HCEC 1CT (cell line): Measurements from ENCODE around the gene AGAP1.
A peak's percentile ranks its signal among the peaks of the same experiment; 100 is the strongest.

ENCODE experiments used
- DNase-seq: peaks from one replicate; pipeline ENCODE4 v3.0.0-alpha.2; 2017

The AGAP1 gene

DNA sequence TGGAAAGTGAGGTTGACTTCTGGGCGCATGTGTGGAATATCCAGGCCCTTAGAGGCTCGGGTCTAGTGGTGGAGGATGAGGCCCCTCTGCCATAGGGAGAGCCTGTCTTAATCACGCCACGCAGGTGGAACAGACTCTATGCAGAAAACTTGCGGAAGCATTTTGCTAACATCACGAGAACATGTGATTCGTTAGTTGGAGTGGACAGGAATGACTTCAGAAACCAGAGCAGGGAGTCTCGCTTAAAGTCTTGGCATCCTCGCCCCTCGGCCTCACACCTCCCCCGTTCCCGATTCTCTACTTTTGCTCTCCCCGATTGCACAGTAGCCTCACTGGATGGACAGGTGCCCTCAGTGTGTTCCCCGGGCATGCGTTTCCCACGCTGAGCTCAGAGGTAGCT is 340.9 kb downstream of the AGAP1 start:
- no peak for DNase-seq

DNA sequence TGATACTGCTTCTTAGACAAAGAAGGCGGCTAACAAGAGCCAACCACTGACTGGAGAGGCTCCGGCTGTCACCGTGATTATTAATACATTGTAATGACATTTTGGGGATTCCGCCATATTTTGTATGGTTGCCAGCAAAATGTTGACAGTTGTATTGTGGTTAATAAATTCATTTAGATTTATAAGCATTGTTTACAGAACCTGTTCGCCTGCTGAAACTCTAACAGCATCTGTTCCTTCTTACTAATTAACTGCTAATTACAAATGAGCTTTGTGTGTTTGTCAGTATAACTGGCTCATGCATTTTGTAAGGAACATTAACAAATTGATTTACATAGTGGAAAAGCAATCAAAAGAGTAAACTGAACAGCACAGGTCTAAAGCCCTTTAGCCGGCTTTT is 342.0 kb downstream of the AGAP1 start:
- no peak for DNase-seq

DNA sequence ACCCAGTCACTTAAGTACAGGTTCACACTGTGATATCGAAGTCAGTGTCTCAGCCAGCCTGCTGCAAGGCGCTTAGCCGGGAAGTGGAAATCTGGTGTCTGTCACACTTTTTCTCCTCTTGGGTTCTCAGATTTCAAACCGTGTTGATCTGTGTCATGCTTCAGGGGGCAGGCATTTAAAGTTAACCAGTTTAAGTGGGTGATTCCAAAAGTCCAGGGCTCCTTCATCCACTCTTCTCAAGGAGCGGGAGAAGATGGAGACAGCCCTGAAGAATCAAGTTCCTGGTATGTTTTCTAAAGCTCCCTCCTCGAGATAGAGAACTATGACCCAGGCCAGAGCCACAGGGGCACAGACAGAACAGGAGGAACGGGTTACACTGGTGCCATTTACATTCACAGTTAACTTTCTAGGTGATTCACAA is 342.7 kb downstream of the AGAP1 start:
- DNase-seq: no peak

DNA sequence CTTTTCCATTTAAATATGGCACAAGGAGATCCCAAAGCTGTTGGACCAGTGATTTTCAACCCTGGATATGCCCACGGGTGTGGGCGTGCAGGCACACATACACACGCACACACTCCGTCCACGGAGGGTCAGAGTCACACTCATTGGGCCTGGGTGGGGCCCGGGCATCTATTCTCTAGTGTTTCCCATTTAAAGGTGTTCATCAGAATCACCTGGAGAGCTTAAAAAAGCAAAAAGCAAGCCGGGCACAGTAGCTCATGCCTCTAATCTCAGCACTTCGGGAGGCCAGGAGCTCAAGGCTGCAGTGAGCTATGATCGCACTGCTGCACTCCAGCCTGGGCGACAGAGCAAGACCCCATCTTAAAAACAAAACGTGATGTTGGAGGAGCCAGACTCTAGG is 345.4 kb downstream of the AGAP1 start:
- no peak for DNase-seq

DNA sequence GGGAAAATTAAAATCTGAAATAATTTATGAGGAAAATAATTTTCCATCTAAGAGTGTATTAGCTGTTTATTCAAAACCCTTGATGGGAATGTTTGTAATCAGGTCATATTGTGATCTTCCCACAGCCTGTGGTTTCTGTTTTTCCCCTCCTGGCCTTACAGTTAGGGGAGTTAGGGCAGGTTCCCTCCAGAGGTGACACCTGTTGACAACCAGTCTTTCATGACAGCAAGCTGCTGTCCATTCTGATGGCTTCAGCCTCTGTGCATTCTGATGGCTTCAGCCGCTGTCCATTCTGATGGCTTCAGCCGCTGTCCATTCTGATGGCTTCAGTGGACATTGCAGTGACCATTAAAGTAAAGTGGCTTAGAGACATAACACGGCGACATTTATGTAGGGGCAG is 346.1 kb downstream of the AGAP1 start:
- DNase-seq: no peak

DNA sequence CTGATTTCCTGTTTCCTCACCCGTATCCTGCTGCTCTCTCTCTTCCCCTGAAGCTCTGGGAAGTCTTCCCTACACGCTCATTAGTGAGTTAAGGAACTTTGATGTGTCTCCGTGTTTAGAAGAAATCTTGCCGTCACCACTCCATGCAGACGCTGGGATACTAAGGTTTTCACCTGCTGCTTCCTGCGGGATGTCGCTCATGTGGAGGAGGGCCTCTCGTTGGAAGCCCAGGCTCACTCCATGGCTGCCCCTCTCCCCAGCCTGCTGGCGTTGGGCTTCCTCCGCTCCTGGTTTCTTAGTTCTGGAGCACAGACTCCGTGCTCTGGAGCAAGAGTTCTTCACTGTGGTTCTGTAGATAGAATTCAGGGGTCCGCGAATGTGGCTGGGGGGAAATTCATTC is 348.0 kb downstream of the AGAP1 start:
- no peak for DNase-seq

DNA sequence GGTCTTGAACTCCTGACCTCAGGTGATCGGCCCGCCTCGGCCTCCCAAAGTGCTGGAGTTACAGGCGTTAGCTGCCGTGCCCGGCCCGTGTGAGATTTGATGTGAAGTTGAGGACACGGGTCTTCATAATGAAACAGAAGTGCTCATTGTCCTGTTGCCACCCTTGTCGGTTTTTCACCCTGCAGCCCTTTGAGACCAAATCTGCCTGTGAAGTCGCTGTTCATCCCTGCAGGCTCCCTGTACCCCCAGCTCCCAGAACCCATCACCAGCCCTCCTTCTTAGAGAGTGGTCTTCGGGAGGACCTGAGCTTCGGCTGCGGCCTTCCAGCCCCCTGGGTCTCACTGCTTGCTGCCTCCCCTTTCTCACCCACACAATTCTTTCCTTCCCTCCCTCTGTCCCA is 349.1 kb downstream of the AGAP1 start:
- DNase-seq: no peak

DNA sequence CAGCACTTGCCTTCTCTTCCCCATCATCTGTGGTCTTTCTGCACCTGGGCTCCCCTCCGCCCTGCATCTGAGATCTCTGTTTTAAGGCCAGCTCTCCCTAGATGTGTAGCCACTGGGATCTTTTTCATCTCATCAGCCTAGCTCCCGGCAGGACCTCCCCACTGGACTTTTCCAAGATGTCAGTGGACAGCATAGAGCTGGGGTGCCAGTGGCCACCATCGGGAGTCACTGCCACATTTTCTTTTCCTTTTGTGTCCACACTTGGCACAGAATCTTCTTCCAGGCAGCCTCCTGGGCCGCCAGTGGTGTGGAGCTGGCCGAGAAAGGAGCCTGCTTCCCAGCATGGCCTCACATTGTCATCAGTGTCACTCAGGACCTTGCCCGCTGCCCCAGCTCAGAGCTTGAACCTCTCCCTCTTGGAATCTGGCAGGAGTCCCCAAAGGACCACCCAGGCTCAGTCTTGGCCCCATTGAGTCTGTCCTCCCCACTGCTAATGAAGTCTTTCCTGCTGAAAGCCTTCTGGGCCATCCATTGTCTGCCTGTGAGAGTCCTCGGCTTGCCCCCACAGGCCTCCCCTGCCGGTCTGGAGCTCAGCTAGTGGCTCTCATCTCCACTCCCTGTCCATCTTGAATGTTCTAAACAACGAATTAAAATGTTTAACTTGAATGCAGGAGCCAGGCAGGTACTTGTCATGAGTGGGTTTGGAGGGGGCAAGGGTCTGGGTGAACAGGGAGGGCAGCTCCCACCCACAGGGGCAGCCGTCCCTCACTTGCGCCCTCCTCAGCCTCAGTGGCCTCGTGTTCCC is 349.9 kb downstream of the AGAP1 start:
- no peak for DNase-seq

DNA sequence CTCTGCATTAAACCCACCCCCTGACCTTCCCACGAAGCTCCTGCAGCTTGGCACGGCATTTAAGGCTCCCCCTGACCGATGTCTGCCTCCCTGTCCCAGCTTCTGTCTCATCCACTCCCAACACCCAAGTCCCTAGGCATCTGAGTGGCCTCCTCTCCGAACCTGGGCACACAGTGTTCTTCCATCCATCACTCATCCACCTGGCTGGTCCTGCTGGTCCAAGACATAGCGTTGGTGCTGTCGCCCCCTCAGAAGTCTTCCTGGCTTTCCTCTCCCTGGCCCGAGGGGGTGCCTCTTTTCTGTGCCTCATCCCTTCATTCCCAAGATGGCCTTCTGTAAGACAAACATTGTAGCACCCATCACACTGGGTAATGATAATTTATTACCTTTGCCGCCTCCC is 350.7 kb downstream of the AGAP1 start:
- no peak for DNase-seq

DNA sequence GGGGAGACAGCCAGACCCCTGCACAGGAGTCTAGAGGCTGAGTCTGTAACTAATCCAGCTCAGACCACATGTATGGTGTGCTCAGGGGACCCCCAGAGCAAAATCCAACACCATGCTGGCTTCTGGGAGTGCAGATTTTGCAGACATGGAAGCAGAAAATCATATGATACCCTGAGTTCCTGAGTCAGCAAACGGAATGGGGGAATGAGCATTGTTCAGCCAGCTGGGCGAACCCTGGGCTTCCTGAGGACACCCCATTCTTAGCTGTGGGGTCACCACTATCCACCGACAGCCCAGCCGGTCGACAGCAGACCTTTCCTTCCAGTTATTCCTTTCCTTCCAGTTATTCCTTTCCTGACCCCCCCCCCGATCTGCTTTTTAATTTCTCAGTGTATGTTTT is 351.4 kb downstream of the AGAP1 start:
- DNase-seq: no peak

DNA sequence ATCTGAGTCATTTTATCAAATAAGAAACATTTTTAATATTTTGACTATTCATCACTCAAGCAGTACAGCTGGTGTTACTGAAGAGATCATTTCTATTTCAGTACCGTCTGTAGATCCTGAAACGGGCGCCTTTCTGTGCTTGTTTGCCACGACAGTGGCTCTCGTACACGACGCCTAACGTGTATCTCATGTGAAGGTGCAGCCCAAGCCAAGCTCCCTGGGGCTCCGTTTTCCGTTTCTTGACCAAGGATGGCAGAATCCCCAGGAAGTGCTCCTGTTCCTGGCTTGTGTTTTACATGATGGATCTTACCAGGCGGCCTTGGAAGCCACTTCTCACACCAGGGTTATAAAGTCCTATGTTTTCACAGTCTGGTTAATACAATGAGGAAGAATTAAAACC is 353.7 kb downstream of the AGAP1 start:
- DNase-seq: no peak

DNA sequence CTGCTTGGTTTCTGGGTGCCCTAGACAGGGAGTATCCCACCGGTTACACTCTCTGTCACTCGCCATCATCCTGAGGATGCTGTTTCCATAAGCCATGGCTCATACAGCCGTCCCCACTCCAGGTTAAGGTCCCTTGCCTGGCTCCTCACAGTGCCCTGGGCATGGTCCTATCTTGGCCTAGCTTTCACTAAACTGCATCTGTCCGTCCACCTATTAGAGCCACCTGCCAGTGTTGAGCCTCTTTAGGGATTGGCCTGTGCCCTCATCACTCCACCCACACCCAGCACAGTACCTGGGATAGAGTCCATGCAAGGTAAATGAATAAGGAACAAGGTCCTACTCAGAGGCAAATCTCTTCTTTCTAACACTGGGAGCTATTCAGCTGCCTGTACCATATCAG is 354.2 kb downstream of the AGAP1 start:
- no peak for DNase-seq

DNA sequence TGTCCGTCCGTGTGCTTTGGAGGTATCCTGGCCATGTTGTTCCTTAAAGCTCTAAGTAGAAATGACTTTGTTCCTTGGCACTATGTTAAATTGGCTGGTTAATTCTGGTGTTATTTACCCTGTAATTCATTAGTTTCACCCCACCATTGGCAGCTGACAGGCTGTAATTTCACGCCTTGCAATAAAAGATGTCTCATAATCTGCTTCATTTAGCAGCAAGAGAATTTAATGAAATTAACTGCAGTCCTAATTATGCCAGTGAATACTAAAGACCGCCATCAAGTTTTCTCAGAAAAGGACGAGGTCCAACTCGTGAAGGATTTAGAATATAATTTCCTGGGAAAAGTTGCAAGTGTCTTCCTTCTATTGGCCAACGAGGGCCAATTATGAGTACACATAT is 355.1 kb downstream of the AGAP1 start:
- no peak for DNase-seq

DNA sequence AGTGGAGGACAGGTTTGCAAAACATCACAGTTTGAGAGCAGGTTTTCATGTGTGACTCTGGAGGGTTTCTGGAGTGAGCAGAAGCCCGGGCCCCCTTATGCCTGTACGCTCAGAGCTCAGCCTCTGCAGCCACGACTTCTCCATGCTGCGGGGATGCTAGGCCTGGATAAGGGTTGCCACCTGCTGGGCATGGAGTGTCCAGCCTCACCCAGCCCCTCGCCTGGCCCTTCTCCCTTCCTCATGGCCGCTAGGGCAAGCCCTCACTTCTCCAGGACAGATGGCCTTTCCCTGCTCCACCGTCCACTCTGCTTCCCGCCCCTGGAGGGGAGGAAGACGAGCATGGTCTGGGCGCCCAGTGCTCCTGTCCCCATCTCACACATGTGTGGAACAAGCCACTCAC is 355.6 kb downstream of the AGAP1 start:
- no peak for DNase-seq

DNA sequence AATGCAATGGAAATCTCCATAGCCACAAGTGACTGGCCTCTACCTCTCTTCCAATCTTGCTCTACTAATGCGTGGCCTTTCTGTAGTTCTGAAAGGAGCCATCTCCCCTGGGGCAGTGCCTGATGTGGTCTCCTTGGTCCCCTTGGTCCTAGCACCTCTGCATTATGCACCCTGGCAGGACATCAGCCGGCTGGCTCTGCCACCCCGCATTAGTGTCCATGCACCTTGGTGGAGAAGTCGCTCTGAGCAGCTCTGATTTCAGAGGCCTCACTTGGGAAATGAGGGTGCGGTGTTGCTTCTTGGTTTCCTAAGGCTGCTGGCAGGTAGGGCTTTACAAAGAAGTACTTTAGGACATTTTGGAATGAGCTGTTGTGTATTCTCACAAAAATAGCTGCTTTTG is 356.4 kb downstream of the AGAP1 start:
- no peak for DNase-seq

DNA sequence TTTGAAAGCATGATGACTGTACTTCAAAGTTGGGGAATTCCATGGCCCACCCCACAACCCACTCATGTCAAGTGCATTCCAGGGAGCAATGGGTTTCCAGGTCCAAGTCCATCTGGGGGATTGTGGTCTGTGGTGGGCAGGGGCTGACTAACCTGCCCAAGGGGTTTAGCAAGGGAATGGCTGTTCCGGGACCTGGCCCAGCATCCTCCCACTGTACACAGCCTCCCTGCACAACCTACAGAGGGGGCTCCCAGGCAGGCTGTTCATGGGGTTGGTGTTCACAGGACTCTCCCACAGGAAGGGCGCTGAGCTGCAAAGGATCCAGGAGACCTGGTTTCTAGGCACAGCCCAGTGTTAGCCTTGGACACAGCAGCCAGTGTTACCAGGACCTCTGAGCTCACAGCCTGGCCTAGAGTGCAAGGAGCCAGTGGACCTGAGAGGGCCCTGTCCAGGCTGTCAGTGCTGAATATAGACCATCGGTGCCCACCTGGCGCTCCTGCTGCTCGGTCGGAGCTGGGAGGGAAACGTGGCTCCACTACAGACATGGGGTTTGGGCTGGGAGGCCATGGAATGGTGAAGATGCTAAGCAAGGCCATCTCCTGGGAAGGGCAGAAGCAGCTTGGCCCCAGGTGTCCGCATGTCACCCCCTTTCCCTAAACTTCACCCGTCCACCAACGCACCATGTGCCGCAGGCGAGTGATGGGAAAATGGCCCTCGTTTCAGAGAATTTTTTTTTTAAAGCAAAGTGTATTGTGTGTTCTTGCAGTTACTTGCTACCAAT is 357.1 kb downstream of the AGAP1 start:
- no peak for DNase-seq

DNA sequence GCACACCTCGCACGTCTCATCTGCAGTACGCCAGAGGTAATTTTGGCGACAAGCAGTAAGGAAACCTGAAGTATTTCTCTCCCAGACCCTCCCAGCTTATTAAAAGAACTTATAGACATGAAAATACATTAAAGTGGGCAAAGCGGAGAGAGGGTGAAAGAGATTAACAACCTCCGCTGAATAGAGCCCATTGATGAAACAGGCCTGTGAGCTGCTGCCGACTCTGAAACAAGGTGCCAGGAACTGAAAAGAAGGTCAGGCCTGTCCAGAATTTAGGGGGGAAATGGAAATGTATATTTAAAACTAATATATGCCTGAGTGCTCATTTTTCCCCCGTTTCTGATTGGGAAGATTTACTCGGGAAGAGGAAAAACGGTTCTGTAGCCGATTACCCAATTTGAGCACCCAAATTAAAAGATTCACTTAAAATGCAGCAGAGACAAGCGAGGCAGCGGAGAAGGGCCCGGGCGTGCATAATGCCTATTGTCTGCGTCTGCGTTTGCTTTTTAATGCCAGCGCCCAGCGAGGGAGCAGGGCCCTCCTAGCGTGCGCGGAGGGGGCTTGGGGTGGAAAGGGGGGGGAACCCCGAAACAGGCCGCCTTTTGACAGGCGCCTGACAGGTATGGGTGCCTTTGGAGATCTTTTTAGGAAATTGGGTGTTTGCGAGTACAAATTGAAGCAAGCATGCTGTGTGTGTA is 358.1 kb downstream of the AGAP1 start:
- DNase-seq: no peak

DNA sequence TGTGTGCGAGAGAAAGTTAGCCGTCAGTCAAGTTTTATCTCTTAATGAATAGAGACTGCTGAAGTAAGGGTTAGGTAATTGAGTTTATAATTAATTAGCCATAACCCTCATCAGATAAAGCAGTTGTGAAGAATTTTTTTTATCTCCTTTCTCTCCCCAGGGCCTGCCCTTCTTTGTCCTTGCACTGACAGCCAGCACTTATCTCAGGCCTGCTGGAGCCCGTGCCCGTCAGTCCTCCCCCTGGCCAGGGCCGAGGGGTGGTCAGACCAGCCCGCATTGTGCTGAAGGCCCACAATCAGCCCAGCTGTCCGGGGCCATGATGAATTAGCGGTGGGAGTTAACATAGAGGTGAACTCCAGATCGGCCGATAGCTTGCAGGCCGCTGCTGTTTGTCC is 358.7 kb downstream of the AGAP1 start:
- DNase-seq: no peak

DNA sequence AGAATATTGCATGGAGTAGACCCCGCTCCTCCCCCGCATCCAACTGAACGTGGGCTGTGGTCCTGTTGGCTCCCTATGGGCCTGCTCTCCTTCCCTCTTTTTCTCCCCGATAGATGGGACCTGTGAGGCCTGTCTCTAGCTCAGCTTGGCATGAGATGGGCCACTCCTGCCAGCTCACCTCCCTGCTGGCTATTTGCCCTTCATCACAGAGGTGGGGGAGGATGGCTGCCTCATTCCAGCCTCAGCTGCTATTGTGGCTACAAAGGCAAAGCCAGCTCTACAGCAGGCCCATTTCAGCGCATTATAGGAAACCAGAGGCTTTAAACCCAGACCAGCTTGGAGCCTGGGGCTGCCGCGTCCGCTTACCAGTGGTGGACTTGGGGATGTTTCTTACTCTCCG is 360.4 kb downstream of the AGAP1 start:
- no peak for DNase-seq

DNA sequence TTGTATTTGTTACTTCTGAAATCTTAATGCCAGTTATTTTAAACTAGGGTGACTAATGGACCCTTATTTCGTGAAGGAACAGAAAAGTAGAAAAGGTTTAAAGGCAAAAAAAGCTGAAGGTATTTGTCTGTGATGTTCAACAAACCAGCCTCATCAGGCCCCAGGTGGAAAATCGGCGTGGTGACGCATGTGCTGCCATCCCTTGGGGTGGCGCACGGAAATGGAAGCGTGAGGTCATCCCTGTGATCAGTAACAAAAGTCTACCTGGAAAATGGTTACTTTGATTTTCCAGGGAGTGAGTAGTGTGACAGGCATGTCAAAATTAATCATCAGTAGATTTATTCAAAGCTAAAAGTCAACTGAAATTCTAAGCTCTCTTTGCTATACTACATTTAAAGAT is 361.2 kb downstream of the AGAP1 start:
- no peak for DNase-seq

DNA sequence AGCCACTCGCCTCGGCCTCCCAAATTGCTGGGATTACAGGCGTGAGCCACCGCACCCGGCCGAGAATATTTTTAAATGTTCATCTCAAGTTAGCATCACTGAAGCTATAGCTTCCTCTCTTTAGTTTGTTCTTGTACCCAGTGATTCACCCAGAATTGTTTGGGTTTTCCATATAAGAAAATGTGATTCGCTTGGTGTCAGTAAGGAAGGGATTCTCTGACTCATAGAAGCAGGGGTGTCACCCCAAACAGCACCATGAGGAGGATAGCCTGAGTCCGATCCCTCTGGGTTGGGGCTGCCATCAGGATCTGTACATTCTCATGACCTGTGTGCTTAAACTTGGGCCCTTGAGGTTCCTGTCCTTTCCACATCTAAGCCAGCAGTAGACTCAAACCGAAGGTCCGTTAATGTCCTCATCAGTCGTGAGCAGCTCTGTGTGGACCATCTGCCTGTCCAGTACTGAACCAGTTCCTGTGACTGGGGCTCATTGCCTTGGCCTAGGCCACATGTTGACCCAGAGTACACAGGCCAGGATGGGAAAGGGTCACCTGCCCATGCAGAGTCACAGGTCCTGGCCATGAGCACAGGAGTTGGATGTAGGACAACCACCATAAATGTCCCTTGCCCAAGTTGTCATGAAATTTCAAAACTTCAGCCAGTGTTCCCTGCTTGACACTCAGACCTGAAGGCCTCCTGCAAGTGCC is 362.5 kb downstream of the AGAP1 start:
- peak; percentile 55 for DNase-seq

DNA sequence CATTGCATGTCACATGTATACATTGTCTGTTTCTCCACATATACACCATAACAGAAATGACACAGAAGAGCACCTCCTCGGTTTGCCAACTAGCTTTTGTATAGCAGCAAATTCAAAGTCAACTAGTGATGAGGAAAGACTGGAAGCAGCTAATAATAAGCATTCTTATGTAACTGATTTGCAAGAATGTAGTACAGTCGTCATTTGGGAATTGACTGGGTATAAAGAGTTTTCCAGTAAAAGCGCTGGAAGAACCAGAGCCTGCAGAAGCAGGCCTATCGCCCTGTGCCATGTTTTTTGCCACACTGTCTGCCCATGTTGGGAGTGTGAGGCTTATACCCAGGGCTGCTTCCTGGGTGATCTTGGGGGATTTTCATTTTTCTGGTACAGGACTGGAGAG is 363.8 kb downstream of the AGAP1 start:
- DNase-seq: no peak

DNA sequence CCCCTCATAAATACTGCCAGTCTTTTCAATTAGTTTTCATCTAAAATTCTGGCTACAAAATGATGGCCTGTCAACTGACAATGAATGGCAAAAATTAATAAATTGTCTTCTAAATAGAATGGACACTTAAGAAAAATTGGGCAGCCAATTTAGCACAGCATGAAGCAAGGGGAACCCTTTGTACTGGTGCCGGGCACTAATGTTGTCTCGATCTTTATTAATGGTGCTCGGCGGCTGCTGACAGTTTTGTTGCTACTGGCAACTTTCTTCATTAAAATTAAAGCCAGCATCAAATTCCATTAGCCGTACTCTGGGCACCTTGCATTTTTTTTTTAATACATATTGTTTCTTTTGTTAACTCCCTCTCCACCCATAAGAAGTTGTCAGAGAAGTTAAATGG is 365.0 kb downstream of the AGAP1 start:
- DNase-seq: no peak
